ENCODE results near the gene MDN1.

MDN1 gene

DNA sequence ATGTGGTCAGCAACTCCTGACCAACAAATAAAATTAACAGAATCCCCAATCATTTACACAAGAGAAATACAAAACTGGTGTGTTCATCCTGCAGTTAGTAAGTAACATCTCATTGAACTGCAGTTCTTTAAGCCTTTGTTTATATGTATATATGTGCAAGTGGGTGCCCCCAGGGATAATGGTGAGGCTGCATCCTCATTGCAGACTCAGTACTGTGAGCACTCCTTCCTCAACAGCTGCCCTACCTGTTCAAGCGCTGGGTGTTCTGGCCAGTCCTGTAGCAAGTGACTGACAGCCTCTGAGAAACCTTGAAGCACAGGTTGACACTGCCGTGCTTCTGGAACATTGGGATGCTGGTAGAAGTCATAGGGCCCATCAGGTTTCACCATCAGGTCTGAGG lies 131.3 kb downstream of the MDN1 start:
- no peak for DNase-seq

DNA sequence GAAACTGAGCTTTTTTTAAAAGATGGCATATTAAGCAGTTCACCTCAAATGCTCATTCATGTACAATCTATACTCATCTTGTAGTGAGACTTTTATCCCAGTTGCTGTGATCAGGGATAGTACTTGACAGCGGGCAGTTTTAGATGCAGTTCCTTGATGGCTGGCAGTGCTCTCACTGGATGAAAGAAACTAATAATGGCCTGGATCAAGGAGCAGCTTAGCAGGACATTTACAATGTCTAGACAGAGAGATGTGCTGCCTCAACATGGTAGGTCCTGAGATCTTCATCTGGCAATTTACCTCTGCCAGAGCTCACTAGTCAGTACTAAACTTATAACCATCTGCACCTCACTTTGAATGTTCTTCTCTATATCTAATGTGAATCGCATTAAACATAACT lies 134.3 kb downstream of the MDN1 start:
- no peak for DNase-seq

DNA sequence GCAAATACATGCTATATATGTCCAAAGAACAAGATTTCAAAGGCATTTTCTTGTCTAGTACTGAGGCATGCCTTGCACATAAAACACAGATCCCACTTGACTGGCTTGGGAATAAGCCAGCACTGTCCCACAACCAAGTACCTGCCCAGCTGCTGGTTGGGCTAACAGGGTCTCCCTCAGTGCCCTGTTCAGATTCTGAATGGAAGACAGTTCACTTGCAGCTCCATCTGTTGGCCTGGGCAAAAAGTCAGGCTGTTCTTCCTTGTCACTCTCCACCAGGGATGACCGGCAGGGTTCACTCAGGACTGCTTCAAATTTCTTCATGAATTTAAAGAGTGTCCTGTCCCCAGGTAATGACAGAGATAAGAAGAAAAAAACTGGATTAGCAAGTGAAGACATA lies 136.6 kb downstream of the MDN1 start:
- DNase-seq: no peak

DNA sequence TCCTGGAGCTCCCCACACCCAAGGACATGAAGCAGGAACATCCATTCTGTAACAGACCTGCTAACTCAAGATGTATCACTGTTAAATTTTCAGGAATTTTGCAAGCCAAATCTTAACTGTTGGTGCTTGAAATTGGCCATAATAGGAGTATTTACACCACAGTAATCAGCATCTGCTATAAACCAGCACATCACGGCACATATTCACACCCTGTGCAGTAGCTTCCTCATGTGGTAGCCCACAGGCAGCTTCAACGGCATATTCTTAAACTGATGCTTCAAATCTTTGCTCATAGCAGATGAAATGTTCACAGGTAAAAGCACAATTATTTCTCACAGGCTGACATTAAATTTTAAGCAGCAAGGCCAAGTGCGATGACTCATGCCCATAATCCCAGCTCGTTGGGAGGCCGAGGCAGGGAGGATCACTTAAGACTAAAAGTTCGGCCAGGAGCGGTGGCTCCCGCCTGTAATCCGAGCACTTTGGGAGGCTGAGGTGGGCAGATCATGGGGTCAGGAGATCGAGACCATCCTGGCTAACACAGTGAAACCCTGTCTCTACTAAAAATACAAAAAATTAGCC lies 137.5 kb downstream of the MDN1 start:
- no peak for DNase-seq

DNA sequence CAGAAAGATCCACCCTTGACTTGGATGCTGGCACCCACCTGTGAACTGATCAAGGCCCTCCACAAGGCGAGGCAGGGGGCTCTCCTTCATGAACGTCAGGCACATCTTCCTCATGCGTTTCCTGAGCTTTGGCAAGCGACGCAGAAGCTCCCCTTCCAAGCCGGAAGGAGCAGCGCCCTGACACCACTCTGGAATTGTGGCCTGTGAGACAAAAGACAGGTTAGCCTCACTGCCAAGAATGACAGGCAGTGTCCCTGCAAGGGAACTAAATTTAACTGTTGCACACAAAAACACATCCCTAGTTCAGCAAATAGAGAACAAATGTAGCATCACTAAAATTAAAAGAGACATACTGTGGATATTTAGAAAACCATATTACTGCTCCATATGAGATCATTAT lies 139.0 kb downstream of the MDN1 start:
- DNase-seq: no peak

DNA sequence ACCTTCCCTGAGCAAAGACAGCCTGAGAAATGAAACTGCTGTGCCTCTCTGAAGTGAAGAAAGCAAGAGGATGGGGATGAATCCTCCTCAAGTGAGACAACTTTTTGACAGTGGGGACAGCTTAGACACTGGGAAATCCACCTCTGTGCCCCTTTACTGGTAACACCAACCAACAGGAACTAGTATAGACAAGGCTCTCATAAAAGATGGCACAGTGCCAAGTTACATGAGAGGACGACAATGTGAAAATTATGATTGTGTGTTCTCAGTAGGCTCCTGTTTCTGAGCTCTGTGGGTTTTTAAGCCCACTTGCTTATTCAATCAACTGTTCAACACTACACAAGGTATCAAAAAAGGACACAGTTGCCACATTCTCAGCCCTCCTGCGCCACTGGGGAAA lies 139.4 kb downstream of the MDN1 start:
- no peak for DNase-seq

DNA sequence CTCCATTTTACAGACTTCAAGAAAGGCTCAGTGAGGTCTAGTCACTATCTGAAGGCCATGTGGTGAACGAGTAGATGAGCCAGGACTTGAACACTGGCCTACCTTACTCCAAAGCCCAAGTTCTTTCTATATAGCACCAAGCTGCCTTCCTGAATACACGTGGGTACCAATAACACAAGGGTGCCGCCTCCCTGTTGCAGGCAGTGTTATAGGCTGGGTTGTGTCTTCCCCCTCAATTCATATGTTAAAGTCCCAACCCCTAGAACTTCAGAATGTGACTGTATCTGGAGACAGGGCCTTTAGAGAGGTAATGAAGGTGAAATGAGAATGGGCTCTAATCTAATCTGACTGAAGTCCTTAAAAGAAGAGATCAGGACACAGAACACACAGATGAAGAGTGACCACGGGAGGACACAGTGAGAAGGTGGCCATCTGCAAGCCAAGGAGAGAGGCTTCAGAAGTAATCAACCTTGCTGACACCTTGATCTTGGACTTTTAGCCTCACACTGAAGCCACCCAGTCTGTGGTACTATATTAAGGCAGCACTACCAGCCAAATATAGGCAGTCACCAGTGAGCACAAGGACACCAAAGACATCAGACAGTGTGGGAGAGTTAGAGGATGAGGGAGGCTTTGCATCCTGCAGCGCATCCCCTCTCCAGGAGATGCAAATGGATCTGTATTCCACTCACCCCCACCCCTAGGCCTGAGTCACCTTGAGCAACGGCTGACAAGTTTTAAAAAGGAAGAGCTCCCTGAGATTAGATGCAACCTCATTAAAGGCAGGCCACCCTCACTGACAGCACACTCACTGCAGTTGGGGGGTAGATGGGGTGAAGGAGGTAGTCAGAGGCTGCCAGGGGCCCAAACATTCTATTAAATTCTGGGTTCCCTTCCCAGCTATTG lies 140.1 kb downstream of the MDN1 start:
- no peak for DNase-seq

DNA sequence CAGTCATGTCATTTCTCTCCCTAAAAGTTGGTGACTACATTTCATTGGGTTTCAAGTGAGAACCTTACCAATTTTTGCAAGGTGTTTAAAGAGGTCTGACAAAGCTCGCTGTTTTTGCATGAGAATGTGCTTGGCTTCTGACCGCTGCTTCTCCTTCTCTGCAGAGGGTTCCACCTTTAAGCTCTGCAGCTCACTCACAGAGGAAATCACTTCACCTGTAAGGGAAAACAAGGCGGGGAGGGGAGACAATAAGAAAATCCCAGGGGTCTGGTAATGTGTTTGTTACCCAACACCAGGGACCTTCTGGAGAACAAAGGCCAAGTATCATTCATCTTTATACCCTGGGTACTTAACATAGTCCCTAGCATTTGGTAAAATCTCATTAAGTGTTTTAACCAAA lies 141.1 kb downstream of the MDN1 start:
- no peak for DNase-seq

DNA sequence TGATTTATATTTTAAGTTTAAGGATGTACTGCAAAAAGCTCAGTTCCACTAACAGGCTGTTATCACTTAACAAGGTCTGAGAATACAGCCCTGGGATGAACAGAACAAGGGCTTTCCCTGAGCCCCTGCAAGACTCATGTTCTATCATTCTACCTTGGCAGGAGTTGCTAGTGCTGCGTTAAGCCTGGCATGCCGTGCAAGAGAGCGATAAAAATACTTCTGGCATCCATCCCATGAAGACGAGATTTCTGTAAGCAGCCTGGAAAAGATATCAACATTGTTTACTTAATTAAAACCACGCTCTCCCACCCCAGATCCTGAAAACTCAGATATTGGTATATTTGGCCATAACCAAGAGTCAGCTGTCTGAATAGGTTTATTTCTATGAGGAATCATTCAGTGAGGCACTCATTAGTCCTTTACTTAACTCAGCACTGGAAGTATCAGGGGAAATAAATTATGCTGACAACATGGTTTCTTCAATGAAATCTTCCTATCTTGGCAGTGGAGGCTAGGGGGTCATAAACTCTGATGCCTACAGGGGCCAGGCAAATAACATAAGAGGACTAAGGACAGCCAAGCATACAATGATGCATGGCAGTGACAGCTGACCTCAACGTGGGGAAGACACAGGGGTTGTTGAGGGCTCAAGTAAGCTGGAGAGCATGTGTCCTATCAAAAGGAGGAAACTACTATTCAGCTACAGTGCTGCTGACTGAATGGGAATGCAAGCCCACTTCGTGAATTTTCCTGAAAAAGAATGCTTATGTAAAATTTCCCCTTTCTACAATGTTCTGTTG lies 143.4 kb downstream of the MDN1 start:
- no peak for DNase-seq

DNA sequence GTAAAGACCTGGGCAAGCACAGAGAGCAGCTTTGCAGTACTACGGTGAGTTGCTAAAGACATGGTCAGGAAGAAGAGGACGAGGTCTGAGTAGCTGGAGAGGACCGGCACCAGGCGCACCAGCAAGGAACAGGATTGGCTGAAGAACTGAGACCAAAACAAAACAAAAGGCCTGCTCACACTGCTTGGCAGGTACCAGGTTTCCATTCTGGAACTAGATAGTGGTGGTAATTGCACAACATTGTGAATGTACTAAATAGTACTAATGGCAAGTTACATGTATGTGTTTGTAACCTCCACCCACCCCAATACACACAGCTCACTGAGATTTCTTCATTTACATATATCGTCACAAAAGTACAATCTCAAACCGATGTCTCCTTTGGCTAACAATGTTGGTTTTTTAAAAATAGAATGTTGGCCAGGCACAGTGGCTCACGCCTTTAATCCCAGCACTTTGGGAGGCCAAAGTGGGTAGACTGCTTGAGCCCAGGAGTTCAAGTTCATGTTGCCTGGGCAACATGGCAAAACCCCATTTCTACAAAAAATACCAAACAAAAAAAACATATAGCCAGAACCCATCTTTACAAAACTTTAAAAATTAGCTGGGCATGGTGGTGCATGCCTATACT lies 148.5 kb downstream of the MDN1 start:
- DNase-seq: no peak

DNA sequence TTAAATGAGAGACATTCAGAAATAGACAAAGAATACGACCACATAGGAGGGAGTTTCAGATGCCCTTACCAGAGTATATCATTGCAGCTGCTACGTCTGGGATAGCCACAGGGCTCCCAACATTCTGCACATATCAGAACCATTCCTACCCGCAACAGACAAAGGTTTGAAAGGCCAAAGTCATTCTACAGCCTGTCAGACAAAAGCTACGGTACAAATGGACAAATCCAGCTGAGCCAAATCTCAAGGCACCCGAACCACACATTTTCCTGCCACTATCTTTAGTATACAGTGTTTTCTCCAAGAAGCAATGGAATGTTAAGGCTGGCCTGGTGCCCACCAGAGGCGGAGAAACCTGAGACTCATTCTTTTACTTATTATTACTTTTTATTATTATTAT lies 150.6 kb downstream of the MDN1 start:
- no peak for DNase-seq

DNA sequence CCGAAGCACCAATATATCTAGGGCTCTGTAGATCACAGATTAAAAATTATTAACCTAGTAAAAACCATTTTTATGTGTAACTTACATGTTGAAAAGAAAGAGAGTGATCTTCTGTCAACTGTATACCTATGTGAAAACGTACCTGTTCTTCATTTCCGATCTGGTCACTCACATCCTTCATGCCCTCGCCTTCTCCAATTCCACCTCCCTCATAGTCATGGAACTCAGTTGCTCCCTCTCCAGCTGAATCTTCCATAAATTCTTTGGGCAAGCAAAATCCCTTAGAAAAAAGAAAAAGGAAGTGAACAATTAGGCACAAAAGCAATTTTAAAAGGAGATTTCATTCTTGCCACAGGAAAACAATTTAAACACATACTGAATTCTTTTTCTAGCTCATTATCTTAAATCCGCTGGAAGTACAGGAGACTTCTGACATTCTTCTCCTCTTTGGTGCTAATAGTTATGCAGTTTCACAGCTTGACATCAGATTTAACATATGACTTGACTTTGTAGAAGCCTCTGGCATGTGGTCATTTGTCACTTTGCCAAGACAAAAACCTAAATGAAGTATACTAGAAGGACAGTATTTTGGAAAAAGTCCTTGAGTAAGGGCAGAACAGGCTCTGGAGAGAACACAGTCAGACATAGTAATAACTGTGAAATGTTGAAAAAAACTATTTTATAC lies 151.6 kb downstream of the MDN1 start:
- no peak for DNase-seq

DNA sequence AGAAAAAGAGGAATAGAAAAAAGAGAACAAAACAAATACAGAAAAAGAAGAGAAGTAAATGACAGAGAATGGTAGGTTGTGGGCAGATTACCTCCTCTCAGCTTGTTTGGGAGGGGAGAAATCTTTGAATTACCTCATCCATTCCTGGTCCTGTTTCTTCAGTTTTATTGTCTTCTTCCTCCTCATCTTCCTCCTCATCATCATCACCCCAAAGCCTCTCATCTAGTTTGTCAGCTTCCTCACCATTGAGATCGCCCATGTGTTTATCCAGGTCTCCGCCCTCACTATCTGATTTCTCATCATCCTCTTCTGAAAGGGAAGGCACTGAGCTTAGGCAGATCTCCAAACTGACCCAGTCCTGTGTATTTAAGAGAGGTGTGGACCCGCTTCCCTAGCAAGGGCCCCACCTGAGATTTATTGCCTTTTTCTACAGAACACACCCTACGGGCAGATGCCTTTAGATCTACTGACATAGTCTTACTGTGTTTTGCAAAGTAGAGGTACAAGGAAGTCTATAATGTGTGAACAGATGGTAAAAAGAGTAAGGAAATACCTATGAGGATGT lies 156.9 kb downstream of the MDN1 start:
- no peak for DNase-seq

DNA sequence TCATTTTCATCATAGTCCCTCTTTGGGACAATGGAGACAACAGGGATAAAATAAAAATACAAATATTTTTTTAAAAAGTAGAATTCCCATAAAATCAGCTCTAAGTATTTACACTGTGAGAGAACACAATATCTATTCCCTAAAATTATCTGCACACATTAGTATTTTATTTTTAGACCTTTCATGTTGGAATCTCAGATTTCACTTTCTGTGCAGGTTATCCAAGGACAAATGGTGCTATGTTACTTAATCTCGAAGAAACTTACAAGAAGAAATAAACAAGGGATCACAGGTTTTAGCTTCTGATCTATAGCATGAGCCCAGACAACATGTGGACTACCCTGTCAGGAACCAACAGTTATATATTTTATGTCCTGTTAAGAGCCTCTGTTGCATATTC lies 158.0 kb downstream of the MDN1 start:
- no peak for DNase-seq

DNA sequence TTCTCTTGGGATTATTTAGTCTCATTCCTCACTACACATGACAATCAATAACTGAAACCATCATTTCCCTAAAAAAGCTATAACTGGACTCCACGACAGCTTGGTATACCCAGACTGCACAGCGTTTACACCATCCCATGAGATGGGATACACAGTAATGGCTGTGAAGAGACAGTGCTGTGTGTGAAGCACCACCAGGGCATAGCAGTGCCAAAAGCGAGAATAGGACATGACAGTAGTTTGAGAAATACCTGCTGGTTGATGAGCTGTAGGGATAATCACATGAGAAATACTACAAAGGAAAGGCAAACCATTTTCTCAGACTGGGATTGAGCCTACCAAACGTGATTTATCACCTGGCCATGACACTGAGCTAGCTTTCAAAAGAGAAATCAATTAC lies 158.6 kb downstream of the MDN1 start:
- no peak for DNase-seq

DNA sequence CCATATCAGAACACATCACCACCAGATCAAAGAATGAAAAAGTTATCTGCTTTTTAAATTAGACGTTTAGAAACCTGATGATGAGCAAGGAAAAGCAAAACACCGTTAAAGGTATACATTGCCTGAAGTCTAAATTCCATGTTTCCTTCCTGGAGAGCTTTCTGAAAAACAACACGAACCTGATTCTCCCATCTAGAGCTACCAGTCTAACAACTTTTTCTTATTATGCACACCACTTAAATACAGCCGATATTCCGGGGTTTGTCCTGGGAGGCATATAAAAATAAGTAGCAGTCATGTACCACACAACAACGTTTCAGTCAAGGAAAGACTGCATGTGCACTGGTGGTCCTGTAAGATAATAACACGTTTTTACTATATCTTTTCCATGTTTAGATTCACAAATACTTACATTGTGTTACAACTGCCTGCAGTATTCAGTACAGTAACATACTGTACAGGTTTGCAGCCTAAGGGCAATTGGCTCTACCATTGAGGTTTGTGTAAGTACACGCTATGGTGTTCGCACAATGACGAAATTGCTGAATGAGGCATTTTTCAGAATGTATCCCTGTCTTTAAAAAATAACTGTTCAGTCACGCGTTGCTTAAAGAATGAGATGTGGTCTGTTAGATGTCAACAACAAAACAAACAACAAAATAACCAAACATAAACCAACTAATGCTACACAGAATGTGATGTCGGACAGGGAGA lies 162.0 kb downstream of the MDN1 start:
- DNase-seq: no peak

DNA sequence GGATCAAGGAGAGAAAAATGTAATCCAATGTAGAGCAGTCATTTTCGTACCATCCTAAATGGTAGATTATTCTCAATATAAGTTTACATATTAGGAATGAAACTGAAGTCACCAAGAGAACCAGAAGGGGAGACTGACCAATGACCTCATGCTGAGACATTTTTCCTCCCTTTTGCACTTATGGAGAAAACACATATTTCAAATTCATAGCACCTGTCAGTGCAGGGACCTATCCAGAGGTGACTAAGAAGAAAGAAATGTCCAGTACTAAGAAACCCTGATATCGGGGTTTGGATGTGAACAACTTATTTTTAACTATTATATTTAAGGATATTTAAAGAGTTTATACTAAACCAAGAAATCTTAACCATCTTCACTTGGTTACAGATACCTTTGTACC lies 164.5 kb downstream of the MDN1 start:
- DNase-seq: no peak

DNA sequence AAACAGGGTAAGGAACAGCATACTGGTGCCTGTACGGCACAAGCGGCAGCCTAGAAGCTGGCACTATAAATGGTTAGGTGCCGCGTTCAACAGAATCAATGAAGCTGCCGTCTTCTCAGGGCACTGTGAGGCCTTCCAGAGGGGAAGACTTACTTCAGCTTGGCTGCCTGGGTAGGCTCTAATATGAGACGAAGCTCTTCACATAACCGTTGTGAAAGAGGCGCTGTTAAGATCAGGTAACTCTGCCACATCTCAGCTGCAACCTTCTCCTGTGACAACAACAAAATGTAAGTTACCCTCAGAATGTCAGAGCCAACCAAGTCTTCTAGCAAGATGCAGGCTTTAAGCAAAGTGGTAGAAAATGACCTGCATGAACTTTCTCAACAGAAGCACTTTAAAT lies 169.0 kb downstream of the MDN1 start:
- DNase-seq: no peak

DNA sequence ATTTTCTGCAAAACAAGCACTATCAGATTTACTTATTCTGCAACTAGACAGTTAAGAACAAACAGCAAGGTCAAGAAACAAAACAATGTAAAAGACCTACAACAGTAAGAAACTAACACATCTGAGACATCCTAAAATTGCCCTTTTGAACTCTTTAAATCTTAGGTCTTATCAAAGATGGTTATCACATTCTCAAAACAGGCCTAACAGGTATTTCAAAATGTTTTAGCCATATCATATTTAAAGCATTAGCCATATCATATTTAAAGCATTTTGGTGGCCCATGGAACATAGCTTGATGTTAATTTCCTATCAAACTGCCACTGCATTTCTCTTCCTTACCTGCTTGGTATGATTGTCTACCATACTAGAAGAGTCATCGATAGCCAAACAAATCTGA lies 169.9 kb downstream of the MDN1 start:
- no peak for DNase-seq

DNA sequence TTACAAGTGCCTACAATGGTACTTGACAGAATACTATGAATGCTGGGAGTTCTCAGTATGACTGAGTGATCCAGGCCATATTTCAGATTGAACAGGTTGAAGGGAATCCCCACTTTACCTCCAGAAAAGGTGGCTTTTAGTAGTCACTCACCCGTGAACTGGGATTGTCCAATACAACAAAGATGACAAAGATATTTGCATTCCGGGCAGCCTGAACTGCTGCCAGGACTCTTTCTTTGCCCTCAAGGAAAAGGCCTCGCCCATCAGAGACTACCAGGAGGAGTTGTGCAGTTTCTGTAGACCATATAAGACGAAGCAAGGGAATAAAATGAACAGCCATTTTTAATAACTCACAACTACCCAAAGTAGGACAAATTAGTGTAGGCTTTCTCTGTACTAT lies 174.7 kb downstream of the MDN1 start:
- DNase-seq: no peak

DNA sequence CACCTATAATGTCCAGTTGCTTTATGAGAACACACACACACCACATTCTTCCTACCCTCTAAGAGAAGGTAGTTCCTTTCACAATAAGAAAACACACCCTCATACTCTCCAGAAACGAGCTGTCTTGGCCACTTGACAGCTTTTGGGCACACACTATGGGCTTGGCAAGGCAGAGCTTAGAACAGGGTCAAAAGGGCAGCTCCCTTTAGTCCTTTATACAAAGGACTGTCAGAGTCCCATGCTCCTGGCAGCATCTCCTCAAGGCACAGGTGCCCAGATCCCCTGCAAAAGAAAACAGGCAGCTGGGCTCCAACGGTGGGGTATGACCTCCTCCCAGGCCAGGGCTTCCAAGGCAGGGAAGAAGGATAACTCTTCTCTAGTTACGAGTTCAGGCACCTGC lies 176.2 kb downstream of the MDN1 start:
- DNase-seq: no peak

DNA sequence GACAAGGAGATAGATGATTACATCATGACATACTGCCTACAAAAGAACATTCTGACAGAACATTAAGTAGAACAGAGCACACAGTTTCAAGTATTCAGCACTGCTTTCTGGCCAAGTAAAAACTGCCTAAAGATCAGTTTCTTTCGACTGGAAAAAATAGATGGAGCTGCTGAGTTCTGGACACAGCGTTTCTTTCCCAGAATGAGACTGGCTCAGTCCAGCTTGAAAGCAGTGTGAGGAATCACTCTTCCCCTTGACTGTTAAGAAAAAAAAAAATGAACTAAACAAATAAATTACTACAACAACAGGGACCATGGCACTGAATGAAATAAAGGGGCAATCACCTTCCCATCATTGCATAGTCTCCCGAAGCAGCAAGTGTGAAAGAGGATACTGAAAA lies 176.6 kb downstream of the MDN1 start:
- DNase-seq: no peak
